Colon (tissue), 2 donors: ENCODE data around the gene LRRC36.

Experiments used
- FAIRE-seq: peaks from 2 replicates; lab custom pipeline; 2012; peaks lifted over from hg19 to GRCh38; lab: Jason Lieb, UNC
- donor health status: control.
- donor health status: control.

Gene LRRC36

GRCh38 chr16:67426950-67427349 is 100.3 kb downstream of the LRRC36 start:
- no peak for FAIRE-seq

- no peak for FAIRE-seq
Observed at GRCh38 chr16:67428146-67428731, 101.6 kb downstream of the LRRC36 start.

GRCh38 chr16:67429053-67429798 is 102.6 kb downstream of the LRRC36 start:
- FAIRE-seq = no peak

- FAIRE-seq = no peak
Observed at GRCh38 chr16:67429799-67430503, 103.3 kb downstream of the LRRC36 start.

- FAIRE-seq = no peak
Observed at GRCh38 chr16:67430504-67430976, 103.9 kb downstream of the LRRC36 start.

- FAIRE-seq = no peak
Observed at GRCh38 chr16:67430977-67431774, 104.6 kb downstream of the LRRC36 start, which contains the start of gene HSD11B2. Gene HSD11B2, plus strand, starts transcription at chr16:67431121. Its CDS starts 128 bp downstream, at chr16:67431249.

GRCh38 chr16:67431775-67432505 is 105.3 kb downstream of the LRRC36 start:
- no peak for FAIRE-seq

GRCh38 chr16:67432506-67432890 is 105.9 kb downstream of the LRRC36 start:
- no peak for FAIRE-seq

GRCh38 chr16:67433131-67433719 is 106.6 kb downstream of the LRRC36 start:
- FAIRE-seq = no peak
